Lower leg skin (tissue), 4 donors: ENCODE measurements around the gene SRSF6. TPM values are rescaled to one million over a fixed set of nuclear protein-coding genes. Genes with fewer than 3 reads are reported as not detected.

Source experiments
- DNase-seq, 2 donors: peaks; one replicate each; pipeline ENCODE4 v3.0.0-alpha.2; 2019; ENCODE audit warnings: low spot score in 2 of 2
- H3K4me3 ChIP-seq: fragments of 200-600 bp; sonication (generic); 2 replicates; pipeline ENCODE4 v1.5.1; 2017; ENCODE audit warnings: mild to moderate bottlenecking, low read depth; ENCODE audit not compliant: poor library complexity, severe bottlenecking
- POLR2A ChIP-seq, 2 donors: fragments of 450-650 bp; IDR thresholded peaks; one replicate each; pipeline ENCODE4 v1.6.1; 2016 to 2017; ENCODE audit warnings: antibody characterized with exemption in 2 of 2, mild to moderate bottlenecking in 1 of 2, moderate library complexity in 1 of 2
- WGBS, 2 donors: methylation state at CpG; one replicate each; pipeline ENCODE4 v1.1.5; 2018; 5-methylcytosine and 5-hydroxymethylcytosine counted together
- intact Hi-C: fragments of 100-400 bp; cut with DNase I; formaldehyde crosslinking; loops from one replicate; pipeline ENCODE4 v1.15.0; 2023; ENCODE audit warnings: low total_unique reads
- total RNA-seq, 4 donors: library from RNA; depleted of rRNA; stranded (reverse); fragments of >200 nt; gene quantifications; one replicate each; pipeline ENCODE4 v1.1.0, GENCODE V29; 2016
- TF ChIP-seq, protein P1 (sequence below), 3 donors: fragments of 450-650 bp; IDR thresholded peaks; one replicate each; pipeline ENCODE4 v1.5.1; 2016; ENCODE audit warnings: antibody characterized with exemption in 3 of 3, mild to moderate bottlenecking in 3 of 3, moderate library complexity in 2 of 3

The SRSF6 gene
- total RNA-seq, 4 donors from 2014 or later, result 65.5 to 107 (median 73.4) TPM

DNA sequence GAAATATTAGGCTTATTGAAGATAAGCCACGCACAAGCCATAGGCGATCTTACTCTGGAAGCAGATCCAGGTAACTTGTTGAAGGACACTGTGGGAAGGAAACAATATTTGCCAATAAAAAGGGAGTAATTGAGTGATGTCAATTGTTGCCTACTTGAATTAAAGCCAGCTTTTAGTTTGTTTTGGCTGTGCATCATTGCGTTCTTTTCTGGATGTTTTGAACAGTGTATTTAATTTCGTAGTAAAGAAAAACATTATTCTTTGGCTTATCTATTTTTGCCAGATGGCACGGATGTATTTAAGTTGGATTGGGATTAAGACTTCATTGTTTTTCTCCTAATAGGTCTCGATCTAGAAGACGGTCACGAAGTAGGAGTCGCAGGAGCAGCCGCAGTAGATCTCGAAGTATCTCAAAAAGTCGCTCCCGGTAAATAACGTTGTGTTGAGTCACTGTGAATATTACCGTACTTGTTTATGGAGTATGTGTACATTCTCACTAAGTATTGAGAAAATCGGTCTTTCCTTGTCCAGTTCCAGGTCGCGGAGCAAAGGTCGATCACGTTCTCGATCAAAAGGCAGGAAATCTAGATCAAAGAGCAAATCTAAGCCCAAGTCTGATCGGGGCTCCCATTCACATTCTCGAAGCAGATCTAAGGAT lies 2.6 kb downstream of the SRSF6 start:
- WGBS, 2 donors, result 89 to 92% methylated on average over 23 of the region's 23 CpGs
- intact Hi-C loops, result no loop called here
- H3K4me3 ChIP-seq, result no peak overlapping the region
- TF ChIP-seq, protein P1, sequence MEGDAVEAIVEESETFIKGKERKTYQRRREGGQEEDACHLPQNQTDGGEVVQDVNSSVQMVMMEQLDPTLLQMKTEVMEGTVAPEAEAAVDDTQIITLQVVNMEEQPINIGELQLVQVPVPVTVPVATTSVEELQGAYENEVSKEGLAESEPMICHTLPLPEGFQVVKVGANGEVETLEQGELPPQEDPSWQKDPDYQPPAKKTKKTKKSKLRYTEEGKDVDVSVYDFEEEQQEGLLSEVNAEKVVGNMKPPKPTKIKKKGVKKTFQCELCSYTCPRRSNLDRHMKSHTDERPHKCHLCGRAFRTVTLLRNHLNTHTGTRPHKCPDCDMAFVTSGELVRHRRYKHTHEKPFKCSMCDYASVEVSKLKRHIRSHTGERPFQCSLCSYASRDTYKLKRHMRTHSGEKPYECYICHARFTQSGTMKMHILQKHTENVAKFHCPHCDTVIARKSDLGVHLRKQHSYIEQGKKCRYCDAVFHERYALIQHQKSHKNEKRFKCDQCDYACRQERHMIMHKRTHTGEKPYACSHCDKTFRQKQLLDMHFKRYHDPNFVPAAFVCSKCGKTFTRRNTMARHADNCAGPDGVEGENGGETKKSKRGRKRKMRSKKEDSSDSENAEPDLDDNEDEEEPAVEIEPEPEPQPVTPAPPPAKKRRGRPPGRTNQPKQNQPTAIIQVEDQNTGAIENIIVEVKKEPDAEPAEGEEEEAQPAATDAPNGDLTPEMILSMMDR (IDR thresholded peaks at IDR 0.05), result no peak
- no peak for TF ChIP-seq POLR2A (IDR thresholded peaks at IDR 0.05)
- DNase-seq, result peak in 1 of 2 donors; percentile 63

DNA sequence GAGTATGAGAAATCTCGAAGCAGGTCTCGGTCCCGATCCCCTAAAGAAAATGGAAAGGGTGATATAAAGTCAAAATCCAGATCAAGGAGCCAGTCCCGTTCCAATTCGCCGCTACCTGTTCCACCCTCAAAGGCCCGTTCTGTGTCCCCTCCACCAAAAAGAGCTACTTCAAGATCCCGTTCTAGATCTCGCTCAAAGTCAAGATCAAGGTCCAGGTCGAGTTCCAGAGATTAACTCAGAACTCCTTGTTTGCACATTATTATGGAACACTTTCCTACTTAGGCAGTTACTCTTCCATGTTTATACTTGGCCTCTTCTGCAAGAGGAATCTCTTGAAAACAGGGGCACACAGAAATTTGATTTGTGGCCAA lies 3.1 kb downstream of the SRSF6 start:
- intact Hi-C loops, result no loop called here
- TF ChIP-seq POLR2A (IDR thresholded peaks at IDR 0.05), result no peak
- TF ChIP-seq, protein P1 (IDR thresholded peaks at IDR 0.05), result no peak
- 93 to 94% methylated on average over 10 of the region's 10 CpGs for WGBS, 2 donors
- no peak for DNase-seq
- no peak overlapping the region for H3K4me3 ChIP-seq

DNA sequence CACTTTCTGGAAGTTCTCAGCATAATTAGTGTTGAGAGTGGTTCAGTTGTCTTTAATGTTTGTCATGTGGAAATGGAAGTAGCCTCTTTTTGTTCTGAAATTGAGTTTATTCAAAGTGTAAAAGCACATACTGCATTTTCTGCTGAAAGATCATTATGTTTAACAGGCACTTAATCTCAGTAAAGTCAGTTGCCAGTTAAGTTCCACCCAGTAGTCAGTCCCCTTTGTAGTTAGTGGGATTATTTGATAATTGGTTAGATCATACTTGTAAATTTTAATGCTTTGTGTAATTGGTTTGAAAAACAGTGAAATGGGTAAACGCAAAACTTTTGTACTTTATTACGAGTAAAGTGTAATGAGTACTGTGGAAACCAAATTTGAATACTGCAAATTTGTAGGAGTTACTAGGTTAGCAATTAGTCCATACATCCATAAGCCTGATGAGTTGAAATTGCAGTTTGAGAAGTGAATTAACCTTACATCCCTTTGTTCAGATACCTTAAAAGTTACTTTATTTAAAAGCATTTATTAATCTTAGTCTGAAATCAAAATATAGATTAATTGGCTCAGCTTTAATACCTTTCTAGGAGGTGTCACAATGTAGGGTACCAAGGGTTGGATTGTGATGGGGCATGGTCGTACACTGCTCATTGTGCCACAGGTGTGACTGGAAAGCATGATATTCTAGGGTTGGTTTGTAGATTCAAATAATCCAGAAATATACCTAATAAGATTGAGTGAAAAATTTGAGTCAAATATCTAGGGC lies 4.4 kb downstream of the SRSF6 start:
- 90 to 95% methylated on average over 3 of the region's 3 CpGs for WGBS, 2 donors
- no peak for TF ChIP-seq POLR2A (IDR thresholded peaks at IDR 0.05)
- TF ChIP-seq, protein P1 (IDR thresholded peaks at IDR 0.05), result no peak

DNA sequence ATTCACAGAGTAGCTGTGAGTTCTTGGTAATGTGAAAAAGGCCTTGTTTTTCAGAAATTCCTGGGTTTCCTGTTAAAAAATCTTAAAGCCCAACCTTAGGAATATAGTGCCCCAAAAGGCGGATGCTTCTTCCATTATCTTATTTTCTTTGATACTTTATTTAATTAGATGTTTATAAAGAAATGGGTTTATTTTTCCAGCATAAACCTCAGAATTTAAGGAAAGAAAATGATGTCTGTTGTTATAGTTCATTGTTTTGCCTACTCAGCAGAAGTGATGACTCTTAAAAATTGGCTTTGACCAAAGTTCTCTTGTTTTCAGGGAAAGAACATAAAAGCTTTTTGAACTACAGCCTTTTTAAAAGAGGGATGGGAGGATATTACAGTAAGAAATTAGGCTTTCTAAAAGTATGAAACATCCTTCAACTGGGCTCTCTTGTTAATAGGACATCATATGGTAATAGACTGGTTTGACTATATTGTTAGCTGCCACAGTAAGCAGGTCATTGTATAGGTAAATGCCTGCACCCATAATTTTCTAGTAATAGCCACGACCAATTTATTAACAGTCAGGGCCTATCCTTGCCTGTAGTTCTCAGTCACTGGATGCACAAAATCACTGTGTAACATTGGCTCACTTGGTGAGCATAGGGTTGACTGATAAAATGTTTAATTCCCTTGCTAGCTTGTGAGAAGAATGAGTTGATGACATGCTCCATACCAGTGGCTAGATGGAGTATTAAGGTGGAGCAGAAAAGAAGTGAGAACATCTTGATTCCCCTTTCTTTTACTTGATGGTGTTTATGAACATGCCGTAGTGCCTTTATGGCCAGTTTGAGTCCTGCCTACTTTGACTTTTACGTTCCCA lies 5.2 kb downstream of the SRSF6 start:
- intact Hi-C loops, result no loop called here
- no peak for DNase-seq
- H3K4me3 ChIP-seq, result no peak overlapping the region
- 86 to 93% methylated on average over 4 of the region's 4 CpGs for WGBS, 2 donors
- TF ChIP-seq POLR2A (IDR thresholded peaks at IDR 0.05), result no peak

More for the DNA sequence above, 4.4 kb downstream of the SRSF6 start:
- intact Hi-C loops, result no loop called here
- H3K4me3 ChIP-seq, result no peak overlapping the region
- no peak for DNase-seq

DNA sequence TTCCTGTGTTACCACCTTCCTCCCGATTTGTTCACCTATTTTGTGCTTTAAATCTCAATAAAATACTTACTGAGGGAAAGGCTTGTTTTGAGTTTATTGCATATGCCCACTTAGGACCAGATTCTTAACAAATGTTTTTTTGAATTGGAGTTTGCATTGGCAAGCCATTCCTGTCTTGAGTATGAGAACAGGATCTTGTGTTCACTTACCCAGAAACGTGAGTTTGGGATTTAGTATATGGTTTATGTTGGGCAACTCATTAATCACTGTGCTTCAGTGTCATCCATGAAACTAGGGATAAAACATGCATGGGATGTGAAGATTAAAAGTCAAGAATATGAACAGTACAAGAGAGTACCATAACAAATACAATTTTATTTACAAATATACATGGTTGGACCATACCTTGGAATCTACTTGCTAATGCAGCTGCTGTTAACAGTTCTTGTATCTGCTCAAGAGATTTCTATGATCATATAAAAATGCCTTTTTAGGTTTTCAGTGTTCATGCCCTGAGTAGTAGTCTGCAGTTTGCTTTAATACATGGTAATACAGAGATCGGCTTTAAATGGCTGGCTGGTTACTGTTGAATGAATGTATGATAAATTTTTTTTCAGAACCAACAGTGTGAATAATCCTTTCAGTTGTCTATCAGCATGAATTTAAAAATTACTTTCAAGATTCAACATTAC lies 6.0 kb downstream of the SRSF6 start:
- no peak for DNase-seq
- H3K4me3 ChIP-seq, result no peak overlapping the region
- no peak for TF ChIP-seq POLR2A (IDR thresholded peaks at IDR 0.05)
- TF ChIP-seq, protein P1 (IDR thresholded peaks at IDR 0.05), result no peak
- 74 to 78% methylated on average over 3 of the region's 3 CpGs for WGBS, 2 donors
- intact Hi-C loops, result no loop called here
